NCI-H2081 treated with DMSO at 0.1 percent for 48 hours (cell line): ENCODE measurements around the gene PXDN.
"Not testable (repeated sequence)": the region's sequence is repeated elsewhere in the genome, so short reads cannot be mapped to it uniquely, and the experiment has no call there.

Experiments
- DNase-seq: peaks from one replicate; lab custom pipeline; 2025; lab: John Stamatoyannopoulos, UW

PXDN gene

DNA sequence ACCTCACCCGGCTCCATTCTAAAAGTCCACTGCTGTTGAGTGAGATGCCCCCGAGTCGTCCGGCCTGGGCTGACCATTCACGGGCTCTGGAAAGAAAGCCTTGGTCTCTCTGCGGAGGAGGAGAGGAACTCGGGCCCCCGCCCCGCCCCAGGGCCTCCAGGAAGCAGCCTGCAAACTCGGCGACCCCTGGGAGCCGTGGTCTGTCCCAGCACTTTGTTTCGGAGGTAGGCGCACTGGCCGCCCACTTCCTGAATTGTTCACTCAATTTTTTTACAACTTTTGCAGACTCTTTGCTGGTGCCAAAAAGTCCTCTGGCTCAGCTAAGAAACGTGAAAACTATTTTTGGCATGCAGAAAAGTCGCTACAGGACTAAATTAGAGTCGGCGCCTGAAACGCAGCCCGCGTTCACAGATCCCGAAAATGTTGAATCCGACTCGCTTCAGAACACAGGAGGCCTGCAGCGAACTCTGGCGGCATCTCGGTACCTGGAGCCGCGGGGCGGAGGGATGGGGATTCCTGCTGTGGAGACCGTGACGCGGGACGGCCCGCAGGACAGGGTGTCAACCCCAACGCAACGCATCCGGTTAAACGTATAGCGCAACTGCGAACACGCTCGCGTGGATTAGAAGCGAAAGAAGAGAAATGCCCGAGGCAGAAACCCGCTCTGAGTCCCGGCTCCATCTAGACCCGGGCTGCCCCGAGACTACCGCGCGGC is 1.5 kb downstream of the PXDN start:
- DNase-seq: no peak

DNA sequence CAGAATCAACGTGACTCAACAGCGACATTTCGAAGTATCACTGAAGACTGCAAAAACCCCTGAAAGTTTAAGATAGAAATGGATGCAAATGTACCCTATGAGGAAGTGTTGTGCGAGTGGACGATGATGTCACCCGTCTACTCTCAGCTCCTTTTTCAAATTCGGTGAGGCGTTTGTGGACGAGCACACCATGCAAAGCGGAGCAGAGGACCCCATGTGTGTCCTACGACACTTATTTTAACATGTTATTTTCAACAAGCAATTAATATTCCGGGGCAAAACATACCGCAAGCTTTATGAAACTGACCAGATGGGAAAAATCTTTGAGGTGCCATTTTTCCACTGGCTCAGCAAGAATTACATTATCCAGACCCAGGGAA is 2.0 kb downstream of the PXDN start:
- DNase-seq: no peak

DNA sequence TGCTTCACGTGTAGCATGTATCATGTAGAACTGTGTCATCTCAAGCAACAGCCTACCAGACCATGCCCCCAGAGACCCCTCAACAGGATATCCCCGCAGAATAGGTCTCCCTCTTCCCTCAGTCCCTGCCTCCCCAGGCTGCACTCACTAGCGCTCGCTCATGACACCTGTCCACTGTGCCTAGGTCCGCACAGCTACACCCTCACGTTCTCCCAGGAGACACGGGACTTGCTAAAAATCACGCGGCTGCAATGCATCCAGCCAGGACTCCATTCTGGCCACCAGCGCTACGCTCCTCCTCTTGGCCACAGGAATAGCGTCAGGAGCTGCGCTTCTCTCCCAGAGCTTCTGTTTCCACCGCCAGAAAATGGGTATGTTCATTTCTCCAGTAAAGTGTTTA is 2.5 kb downstream of the PXDN start:
- DNase-seq: no peak

DNA sequence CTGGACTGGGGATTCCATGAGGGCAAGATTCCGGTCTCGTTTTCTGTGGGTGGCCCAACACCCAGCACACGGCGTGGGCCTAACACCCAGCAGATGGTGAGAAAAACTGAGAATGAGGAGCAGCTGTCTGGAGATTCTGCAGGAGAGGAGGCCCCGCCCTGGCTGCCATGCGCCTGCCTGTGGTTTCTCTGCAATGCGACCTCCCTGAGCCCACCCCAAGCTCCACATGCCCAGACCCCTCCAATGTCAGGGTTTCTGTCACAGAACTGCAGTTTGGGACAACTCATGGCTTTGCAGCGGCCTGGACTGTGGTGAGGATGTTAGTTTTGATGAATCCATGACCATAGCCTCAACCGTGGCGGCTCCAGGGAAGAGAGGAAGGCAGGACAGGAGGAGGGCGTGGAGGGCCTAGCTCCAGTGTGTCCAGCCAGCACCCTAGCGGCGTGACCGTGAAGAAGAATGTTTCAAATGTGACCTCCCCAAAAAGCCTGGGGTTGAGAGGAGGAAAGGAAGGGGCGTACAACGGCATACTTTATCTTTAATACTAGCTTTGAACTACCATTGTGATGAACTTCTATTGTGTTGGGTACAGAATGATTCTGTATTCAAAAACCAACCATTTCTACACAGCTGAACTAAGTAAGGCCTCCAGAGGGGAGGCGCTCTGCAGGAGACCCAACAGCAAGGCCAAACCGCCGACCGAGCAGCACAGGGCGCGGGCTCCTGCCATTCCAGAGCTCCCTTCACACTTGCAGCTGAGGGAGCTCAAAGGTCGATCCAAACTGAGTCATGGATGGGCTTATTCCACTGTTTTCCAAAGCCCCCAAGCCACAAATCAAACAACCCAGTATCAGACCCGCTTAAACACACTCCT is 3.4 kb downstream of the PXDN start:
- no peak for DNase-seq

DNA sequence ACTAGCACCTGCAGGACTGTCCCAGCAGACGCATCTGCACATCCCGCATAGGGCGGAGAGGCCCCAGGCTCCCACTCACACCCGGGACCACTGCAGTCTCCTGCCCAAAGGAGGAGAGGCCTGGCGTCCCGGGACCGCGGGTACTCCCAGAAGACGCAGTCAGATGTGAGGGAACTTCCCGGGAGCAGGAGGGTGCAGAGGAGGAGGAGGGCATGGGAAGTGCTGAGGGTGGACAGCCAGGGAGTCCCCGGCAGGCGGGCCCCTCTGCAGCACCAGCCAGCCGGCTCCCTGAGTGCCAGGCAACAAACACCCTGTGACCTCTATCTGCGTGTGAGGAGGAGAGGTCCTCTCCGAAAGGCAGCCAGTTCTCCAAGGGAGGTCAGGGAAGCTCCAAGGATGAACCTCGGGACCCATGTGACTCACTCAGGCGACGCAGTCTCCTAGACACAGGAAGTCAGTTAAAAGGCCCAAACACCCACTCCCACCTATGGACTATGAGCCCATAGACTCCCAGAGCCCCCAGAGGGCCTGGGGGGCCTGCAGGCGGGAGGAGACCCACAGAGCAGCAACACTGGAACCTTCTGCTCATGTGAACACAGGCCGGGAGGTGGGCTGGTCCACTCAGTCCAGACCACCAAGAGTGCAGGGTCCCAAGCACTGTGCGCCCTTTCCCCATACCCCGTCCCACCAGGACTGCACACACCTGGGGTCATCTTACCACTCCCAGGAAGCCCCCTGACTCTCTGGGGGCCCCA is 4.2 kb downstream of the PXDN start:
- no peak for DNase-seq

DNA sequence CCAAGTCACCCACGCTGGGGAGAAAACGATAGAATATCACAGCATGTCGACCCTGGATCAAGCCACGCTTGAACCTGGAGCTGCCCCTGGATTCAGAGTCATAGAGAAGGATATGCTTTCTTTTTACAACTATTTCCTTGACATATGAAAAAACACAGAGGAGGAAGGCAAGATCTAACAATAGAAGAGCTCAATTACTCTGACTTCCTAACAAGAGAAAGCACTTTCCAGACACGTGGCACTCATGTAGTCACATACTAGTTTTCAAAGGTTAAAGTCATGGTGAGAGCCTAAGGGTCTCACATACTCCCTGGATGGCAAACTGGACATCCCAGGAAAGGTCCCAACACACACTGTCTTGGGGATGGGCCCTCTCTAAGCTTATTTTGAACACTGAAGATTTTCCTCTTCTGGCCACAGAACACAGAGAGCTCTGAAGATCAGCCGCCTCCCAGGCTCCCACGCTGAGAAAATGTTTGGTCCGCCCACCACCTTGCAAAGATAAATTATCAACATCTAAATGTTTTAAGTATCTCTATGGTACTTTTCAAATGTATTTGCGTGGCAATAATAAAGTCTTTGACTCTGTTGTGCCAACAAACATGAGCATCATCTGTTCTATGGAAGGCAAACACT is 4.9 kb downstream of the PXDN start:
- DNase-seq: no peak

DNA sequence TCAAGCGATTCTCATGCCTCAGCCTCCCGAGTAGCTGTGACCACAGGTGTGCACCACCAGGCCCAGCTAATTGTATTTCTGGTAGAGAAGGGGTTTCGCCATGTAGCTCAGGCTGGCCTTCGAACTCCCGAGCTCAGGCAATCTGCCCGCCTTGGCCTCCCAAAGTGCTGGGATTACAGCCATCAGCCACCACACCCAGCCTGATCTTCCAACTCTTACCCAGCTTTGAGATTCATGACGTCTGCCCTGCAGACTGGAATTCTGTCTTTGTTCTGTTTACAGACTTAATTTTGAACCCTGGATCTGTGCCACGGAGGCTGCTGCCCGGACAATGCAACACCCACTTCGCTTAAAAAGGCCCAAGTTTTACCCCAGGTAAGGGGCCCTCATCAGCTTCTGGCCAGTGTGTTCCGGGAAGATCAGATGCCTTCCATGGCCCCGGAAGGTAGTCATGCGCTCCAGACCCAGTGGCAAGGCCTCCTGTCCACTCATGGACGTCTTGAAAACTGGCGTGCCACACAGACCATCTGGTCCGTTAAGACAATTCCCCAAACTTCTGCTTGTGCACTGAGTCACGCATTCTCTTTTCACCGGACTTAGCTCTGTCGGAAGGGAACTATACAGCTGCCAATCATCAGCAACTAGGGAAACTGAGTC is 5.5 kb downstream of the PXDN start:
- no peak for DNase-seq

DNA sequence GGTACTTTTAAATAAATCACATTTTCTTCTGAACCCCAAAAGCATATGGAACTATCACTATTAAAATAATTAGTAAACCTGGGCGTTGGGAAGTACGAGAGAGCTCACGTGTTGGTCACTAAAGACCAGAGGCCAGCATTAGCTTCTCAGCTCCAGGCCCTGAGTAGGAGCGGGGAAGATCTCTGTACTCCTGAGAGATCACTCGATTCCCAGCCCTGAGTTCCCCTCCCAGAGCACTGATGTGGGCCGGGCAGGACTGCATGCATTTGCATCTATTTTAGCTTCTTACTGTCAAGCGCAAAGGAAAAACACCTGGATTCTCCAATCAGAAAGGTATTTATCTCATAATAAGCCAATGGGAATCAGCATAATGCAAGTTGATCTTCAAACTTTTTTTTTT is 6.2 kb downstream of the PXDN start:
- no peak for DNase-seq

DNA sequence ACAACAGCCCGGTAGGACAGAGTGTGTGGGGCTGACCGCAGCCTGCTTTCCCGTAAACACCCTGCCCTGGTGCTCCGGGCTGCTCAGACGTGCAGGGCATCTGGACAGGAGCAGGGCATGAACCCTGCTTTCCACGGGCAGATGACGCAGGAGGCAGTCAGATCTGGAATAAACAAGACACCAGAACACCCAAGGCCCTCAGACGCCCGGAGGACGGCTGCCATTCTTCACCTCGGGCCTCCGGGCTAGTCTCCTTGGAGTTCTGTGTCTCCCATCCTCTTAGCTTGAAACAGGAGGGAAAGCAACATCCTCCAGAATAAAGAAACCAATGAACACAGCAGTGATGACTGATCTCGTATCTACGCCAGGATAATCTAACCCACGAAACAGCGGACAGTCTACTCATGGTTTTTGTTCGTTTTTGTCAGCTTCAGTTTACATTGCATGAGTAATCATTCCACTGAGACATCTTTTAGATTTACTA is 7.3 kb downstream of the PXDN start:
- no peak for DNase-seq

DNA sequence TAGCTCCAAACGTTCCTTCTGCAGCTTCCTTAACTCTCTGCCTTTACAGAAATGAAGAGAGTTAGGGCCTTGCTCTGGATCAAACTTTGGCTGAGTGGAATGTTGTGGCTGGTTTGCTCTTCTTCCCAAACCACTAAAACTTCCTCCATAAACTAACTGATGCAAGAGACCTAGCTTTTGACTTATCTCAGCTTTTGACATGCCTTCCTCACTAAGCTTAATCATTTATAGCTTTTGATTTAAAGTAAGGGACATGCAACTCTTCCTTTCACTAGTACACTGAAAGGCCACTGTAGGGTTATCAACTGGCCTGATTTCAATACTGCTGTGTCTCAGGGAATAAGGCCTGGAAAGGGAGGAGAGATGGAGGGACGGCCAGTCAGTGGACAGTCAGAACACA is 8.3 kb downstream of the PXDN start:
- DNase-seq: no peak

DNA sequence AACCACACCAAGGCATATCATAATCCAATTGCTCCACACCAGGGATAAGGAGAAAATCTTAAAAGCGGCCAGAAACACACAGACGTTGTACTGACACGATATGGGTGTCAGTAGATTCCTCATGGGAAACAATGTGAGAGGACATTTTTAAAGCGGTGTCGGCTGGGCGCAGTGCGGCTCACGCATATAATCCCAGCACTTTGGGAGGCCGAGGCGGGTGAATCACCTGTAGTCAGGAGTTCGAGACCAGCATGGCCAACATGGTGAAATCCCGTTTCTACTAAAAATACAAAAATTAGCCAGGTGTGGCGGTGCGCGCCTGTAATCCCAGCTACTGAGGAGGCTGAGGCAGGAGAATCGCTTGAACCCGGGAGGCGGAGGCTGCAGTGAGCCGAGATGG is 11.0 kb downstream of the PXDN start:
- DNase-seq: not testable (repeated sequence)

DNA sequence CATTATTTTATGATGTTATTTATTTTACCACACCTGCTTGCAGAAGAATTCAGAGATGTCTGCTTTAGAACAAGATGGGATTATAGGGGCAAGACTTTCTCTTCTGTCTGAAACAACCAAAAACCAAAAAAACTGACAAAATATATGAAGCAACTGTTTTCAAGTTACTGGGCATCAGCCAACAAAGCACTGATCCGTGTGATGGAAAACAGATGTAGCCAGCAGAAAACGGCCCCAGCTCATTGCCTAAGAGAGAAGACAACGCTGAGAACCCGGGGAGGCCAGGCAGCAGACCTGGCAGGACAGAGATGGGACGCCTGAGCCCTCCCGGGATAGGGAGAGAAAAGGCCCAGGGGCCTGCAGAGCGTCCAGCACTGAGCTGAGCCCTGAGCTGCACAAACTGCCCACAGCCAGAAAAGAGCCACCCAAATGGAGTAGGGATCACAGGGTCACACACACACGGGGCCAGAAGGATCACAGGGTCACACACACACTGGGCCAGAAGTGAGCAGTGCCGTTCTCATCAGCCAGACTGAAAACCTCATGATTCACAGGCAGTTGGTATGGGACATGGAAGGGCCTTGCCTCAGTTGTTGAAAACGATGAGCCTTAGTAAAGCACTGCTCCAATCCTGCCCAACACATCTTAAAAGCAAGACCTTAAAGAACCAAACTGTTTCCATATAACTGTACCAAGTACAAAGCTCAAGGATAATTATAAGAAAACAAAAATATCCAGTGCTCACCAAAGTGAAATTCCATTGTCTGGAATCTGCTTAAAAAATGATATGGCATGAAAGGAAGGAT is 12.1 kb downstream of the PXDN start:
- DNase-seq: no peak

DNA sequence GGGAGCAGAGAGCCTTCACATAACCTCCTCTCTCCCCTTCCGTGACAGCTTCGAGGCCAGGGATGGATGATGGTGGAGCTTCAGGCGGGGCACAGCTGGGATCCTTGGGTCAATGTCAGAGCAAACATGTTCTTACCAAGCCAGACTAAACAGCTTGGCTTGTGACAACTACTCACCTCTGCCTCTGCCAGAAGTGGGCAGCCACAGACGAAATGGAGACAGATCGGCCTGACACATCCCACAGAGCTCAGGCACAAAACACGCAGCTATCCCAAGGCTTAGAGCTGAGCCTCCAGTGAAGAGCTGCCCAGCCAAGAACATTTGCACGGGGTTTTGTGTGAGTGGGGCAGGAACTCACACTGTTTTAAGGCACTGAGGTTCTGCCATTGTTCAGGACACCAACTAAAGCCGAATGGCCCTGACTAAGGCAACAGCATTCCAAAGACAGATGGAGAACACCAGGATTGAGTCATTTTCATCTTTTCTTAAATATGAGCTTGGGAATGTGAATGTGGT is 12.8 kb downstream of the PXDN start:
- DNase-seq: no peak

DNA sequence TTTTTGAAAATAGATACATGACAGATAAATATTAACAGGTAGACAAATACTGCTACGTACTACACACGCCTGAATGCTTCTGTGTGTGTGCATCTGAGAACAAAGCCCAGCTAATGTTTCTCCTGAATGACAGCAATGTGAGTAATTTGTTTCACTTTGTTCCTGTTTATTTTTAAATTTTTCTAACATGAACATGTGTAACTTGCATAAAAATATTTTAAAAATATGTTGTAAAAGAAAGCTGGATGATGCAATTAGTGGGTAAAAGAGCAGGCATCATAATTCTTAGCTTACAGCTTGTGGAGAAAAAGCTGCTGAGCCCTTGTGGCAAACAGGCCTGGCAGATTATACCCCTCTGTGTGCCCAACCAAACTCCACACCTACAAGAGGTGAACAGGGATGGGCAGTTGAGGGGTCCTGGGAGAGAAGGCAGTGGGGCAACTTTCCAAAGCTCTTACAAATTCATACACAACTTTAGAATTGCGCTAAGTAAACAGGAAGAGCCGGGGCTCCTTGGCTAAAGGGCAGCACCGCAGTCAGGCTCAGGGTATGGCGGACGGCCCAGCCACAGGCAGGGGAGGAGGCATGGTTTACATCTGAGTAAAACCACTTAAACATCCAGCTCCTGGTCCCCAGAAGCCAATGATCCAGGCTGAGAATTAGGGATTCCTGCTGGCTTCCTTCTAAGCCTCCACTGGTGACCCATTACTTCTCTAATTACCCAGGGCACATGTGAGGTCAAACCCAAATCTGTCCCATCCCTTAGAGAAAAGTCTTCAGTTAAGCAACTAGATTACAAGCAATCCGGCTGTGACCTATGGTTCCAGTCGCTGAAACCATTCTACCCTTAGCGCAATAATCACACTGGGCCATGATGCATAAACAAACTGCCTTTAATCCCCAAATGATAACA is 14.0 kb downstream of the PXDN start:
- DNase-seq: no peak

DNA sequence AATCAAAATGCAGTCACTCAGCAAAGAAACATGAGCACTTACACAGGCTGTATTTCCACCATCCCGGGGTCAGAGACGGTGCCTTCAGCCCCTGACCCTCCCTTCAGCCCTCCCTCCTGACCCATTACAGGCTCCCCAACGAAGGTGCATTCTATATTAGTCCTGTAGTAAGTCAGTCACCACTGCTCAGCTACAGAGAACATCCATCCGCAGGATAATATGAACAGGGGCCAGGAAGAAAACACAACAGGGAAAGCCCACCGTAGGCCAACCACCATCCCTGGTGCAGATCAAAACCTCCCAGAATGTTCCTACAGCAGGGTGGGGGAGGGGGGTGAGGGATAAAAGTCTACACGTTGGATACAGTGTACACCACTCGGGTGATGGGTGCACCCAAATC is 15.1 kb downstream of the PXDN start:
- DNase-seq: no peak

DNA sequence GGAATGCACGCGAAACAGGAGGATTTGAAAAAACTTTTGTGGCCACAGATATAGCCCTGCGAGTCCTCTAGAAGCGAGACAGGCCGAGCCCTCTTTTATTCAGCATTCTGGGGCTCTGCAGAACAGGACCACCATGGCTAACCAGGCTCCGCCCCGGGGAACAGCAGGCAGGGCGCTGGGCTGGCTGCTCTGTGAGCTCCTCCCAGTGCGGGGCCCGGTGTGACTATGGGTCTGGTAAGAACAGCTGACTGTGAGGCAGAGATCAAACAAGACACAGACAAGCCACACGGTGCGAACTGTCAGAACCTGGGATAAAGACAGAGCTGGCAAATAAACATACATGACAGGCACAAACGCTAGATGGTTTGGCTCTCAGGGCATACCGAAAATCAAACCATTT is 15.5 kb downstream of the PXDN start:
- DNase-seq: no peak

DNA sequence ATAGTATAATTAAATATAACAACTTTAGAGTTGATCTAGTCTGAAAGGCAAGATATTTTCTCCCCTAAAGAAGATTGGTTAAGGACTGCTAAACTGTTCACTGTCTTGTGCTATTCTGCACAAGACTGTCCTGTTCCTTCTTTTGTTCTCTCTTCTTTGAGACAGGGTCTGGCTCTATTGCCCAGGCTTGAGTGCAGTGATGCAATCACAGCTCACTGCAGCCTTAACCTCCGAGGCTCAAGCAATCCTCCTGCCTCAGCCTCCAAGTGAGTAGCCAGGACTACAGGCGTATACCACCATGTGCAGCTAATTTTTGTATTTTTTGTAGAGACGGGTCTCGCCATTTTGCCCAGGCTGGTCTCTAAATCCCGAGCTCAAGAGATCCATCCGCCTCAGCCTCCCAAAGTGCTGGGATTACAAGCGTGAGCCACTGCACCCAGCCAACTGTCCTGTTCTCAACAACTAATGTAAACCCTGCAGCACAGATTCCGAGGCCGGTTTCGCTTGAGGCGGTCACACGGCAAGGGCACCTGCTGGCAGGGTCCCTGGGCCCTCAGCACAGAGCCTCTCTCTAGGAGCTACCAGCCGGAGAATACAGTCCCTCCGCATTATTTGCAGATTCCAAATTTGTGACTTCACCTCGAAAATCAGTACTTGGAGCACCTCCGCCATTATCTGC is 16.4 kb downstream of the PXDN start:
- DNase-seq: no peak

DNA sequence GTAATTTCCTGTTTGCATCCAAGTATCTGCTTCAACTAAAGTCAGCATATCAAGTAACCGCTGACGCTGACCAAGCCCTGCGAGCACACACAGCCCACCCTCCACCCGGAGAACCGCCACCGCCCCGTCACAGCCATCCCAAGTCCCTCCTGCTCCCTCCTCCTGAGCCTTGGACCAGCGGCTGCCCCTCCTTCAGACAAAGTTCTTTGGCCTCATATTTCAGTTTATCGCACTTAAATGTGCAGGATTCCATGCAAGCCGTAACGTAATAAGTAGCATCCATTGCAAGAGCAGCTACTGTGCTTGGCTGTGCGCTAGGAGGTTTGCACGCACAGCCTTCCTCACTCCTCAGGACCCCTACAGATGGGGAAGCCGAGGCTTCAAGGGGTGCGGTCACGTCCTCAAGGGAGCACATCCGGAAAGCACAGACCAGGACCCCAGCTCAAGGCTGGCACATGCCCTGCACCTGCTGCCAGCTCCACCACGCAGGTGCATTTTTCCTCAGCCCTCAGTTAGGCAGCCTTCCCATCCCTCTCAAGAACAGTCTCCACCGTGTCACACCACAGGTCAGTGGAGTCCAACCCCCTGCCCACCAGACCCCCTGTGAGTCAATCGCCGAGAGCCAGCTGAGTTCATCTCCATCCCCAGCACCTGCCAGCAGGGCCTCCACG is 17.1 kb downstream of the PXDN start:
- DNase-seq: no peak
